ENCODE measurements around the gene ZBTB4. TPM values are rescaled to one million over a fixed set of nuclear protein-coding genes. Genes with fewer than 3 reads are reported as not detected.

Gene ZBTB4
- total RNA-seq, 4 donors from 2014 or later = 22.7 to 116 (median 39.2) TPM

DNA sequence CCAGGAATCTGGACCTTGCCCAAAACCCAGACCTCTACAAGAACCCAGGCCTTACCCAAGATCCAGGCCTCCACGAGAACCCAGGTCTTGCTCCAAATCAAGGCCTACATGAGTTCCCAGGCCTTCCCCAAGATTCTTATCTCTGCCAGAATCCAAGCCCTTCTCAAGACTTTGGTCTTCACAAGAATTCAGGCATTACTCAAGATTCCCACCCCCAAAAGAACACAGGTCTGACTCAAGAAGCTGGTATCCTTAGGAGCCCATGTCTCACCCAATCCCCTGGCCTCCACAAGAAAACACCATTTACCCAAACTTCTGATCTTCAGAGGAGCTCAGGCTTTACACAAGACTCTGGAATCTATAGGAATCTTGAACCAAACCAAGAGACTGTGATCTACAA, 48.2 kb downstream of the ZBTB4 start:
- intact Hi-C loops (cut with DNase I; ENCODE audit: low total_unique reads) = loop anchor here (10.0 kb wide), 1 partner anchor 54 kb away; the partner anchor contains the start of genes POLR2A and SLC35G6
- Histone ChIP-seq H3K9me3 (no peaks in the 10 kb centered on the region), H3K27ac (no peak overlapping the region), H3K4me3 (no peak overlapping the region), H3K27me3 (no peaks in the 10 kb centered on the region), H3K4me1 (peaks cover 0 to 11% of the 10 kb centered on the region in 2 donors), H3K36me3 (no peaks in the 10 kb centered on the region)
- DNase-seq = no peak
- TF ChIP-seq, protein P1, sequence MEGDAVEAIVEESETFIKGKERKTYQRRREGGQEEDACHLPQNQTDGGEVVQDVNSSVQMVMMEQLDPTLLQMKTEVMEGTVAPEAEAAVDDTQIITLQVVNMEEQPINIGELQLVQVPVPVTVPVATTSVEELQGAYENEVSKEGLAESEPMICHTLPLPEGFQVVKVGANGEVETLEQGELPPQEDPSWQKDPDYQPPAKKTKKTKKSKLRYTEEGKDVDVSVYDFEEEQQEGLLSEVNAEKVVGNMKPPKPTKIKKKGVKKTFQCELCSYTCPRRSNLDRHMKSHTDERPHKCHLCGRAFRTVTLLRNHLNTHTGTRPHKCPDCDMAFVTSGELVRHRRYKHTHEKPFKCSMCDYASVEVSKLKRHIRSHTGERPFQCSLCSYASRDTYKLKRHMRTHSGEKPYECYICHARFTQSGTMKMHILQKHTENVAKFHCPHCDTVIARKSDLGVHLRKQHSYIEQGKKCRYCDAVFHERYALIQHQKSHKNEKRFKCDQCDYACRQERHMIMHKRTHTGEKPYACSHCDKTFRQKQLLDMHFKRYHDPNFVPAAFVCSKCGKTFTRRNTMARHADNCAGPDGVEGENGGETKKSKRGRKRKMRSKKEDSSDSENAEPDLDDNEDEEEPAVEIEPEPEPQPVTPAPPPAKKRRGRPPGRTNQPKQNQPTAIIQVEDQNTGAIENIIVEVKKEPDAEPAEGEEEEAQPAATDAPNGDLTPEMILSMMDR (IDR thresholded peaks at IDR 0.05) = no peak
- TF ChIP-seq POLR2A (IDR thresholded peaks at IDR 0.05) = no peak

DNA sequence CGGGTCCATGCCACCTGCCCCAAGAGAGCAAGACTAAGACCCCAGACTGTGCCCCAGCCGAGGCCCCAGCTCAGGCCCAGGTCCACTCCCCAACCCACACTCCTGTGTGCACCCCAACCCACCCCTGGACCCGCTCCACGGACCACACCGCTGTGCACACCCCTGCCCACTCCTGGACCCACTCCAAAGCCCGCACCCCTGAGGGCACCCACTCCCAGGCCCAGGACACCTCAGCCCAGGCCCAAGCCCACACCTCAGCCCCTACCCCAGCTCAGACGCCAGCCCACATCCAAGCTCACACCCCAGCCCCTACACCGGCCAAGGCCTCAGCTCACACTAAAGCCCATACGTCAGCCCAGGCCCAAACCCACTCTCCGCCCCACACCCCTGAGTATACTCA, 49.7 kb downstream of the ZBTB4 start:
- Histone ChIP-seq H3K4me1 (no peaks in the 10 kb centered on the region), H3K4me3 (no peak overlapping the region), H3K27ac (no peak overlapping the region), H3K36me3 (no peaks in the 10 kb centered on the region), H3K27me3 (no peaks in the 10 kb centered on the region), H3K9me3 (no peaks in the 10 kb centered on the region)
- no peak for TF ChIP-seq POLR2A (IDR thresholded peaks at IDR 0.05)
- TF ChIP-seq, protein P1 (IDR thresholded peaks at IDR 0.05) = no peak
- intact Hi-C loops (cut with DNase I; ENCODE audit: low total_unique reads) = loop anchor here (10.0 kb wide), 1 partner anchor 55 kb away; the partner anchor contains the start of genes POLR2A and SLC35G6
- DNase-seq = no peak

GRCh38 chr17:7428557-7428956, 50.9 kb downstream of the ZBTB4 start, which contains the start of gene SPEM3:
Gene SPEM3 (plus strand): TSS chr17:7428857. CDS start chr17:7428903, 46 bp downstream.
- H3K27ac ChIP-seq = no peak within 1 kb of the TSS
- no peaks in the 10 kb centered on the region for H3K36me3 ChIP-seq
- no peaks in the 10 kb centered on the region for H3K4me1 ChIP-seq
- no peak for DNase-seq
- H3K27me3 ChIP-seq = no peaks in the 10 kb centered on the region
- no peaks in the 10 kb centered on the region for H3K9me3 ChIP-seq
- no peak for TF ChIP-seq POLR2A (IDR thresholded peaks at IDR 0.05)
- TF ChIP-seq, protein P1 (IDR thresholded peaks at IDR 0.05) = no peak
- no peak within 1 kb of the TSS for H3K4me3 ChIP-seq
- intact Hi-C loops (cut with DNase I; ENCODE audit: low total_unique reads) = no loop called here

DNA sequence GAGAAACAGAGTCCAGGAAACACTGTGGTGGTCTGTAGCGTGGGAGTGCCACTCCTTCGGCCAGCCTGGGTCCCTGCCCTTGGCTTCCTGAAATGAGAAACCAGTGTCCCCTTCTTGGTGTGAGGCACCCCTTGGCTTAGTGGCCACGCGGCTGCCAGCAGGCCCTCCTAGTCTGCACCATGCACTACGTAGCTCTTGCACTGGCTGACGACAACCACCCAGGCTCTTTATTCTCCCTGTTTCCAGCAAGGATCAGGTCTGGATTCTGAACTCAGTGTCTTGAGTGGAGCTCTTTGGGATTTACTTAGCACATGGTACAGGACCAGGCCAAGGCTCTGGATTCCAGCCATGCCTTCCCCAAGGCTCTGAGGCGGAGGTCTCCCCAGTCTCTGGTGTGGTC, 51.9 kb downstream of the ZBTB4 start:
- H3K27me3 ChIP-seq = no peaks in the 10 kb centered on the region
- no peaks in the 10 kb centered on the region for H3K4me1 ChIP-seq
- H3K36me3 ChIP-seq = no peaks in the 10 kb centered on the region
- no peak overlapping the region for H3K27ac ChIP-seq
- TF ChIP-seq, protein P1 (IDR thresholded peaks at IDR 0.05) = no peak
- no peak for TF ChIP-seq POLR2A (IDR thresholded peaks at IDR 0.05)
- no peak overlapping the region for H3K4me3 ChIP-seq
- H3K9me3 ChIP-seq = no peaks in the 10 kb centered on the region
- intact Hi-C loops (cut with DNase I; ENCODE audit: low total_unique reads) = no loop called here
- DNase-seq = no peak

DNA sequence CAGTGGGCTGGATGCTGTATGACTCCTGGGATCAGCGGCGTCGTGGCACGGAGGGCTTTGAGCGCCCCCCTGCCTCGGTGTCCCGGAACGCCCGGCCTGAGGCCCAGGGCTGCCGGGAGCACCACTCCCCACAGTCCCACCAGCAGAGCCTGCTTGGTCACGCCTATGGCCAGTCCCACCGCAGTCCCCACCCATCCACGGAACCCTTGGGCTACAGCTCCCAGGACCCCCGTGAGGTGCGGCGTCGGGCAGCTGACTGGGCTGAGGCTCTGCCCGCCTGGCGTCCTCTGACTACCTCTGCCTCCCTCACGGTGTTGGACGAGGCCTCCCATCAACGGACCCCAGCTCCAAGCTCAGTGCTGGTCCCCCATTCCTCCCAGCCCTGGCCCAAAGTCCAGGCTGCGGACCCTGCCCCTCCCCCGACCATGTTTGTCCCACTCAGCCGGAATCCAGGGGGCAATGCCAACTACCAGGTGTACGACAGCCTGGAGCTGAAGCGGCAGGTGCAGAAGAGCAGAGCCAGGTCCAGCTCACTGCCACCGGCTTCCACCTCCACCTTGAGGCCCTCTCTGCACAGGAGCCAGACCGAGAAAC, 52.4 kb downstream of the ZBTB4 start:
- H3K4me3 ChIP-seq = no peak overlapping the region
- no peaks in the 10 kb centered on the region for H3K27me3 ChIP-seq
- H3K4me1 ChIP-seq = no peaks in the 10 kb centered on the region
- DNase-seq = no peak
- H3K27ac ChIP-seq = no peak overlapping the region
- intact Hi-C loops (cut with DNase I; ENCODE audit: low total_unique reads) = no loop called here
- H3K9me3 ChIP-seq = no peaks in the 10 kb centered on the region
- H3K36me3 ChIP-seq = no peaks in the 10 kb centered on the region
- no peak for TF ChIP-seq POLR2A (IDR thresholded peaks at IDR 0.05)
- TF ChIP-seq, protein P1 (IDR thresholded peaks at IDR 0.05) = no peak

All from uterus (tissue), 4 donors.